Uterine smooth muscle cell (primary cell): Measurements from ENCODE around the gene PDIA5. TPM values are rescaled to one million over a fixed set of nuclear protein-coding genes. Genes with fewer than 3 reads are reported as not detected.

Source experiments
- total RNA-seq: library from RNA; depleted of rRNA; stranded (reverse); fragments of >200 nt; gene quantifications from 2 replicates; pipeline ENCODE4 v1.2.3, GENCODE V29; 2014

PDIA5 gene
- 34.6 and 60.2 TPM in 2 replicates for total RNA-seq

DNA sequence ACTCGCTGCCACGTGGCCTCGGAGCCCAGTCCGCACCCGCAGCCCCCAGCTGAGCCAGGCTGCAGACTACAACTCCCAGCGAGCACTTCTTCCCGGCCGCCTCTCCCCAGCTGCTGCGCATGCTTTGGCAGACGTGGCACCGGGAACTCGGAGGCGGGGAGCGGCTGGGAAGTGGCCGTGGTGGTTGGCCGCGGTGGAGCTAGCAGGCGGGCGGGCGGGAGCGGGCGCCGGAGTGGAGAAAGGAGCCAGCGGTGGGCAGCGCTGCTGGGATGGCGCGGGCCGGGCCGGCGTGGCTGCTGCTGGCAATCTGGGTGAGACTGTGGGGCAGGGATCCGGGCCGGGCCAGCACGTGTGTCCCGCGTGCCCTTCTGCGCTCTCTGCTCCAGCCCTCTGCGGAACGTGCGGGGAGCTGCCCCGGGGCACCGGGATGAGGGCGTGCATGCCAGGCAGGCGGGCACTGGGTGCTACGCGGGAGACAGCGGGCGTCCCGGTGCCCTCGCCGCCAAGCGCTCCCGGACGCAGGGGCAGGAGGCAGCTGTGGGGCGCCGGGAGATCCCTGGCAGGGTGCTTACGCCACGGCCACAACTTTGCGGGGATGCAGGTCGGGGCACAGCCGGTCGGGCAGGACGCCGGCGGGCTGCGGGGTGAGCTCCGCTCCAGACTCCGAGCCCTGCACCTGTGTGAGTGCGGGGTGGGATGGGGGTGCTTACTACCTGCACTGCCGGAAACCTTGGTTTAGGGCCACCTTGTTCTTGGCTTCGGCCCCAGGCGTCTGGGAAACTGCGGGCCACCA lies at the start of gene PDIA5:
PDIA5 (plus strand) TSS at position 130 of the 793 bp plus-strand sequence; CDS start at position 270, 140 bp downstream.

DNA sequence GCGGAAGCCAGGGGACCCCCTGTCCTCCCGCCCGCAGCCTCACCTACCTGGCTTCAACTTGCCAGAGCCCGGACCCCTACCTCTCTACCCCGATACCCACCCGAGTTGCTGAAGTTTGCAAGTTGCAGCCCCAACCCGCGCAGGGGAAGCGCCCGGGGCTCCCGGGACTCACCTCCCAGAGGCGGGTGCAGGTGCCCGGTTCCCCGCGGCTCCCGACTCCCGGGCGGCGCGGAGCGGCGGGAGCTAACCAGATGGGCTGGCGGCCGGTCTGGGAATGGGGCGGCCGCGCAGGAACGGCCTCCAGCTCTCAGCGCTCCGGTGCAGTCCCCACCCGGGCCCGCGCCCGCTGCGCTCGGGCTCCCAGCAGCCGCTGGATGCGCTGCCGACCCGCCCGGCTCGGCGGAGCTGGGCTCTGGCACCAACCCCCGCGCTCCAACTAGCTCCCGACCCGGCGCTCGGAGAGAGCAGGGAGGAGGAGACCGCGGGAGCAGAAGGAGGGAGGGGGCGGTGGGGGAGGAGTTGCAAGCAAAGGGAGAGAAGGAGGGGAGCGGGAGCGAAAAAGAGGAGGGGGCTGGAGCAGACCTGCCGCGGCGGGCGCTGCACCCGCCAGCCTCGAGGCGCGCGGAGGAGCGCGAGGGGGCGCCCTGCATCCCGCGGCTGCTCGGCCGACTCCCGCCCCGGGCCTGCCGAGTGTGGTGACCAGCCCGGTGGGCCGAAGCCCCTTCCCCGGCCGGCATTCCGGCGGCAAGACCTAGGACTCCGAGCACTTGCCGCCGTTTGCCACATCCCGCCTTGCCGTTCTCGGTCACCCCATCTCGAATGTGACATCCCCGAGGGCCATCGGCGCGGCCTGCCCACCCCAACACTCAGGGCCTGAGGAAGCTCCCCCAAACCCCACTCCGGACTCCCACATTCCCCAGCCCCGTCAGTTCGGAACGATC lies 39.3 kb upstream of the PDIA5 start, which contains the start of gene SEMA5B:
SEMA5B (minus strand) TSS at position 472 of the 941 bp plus-strand sequence. CDS start 66,500 bp downstream, outside the sequence.

DNA sequence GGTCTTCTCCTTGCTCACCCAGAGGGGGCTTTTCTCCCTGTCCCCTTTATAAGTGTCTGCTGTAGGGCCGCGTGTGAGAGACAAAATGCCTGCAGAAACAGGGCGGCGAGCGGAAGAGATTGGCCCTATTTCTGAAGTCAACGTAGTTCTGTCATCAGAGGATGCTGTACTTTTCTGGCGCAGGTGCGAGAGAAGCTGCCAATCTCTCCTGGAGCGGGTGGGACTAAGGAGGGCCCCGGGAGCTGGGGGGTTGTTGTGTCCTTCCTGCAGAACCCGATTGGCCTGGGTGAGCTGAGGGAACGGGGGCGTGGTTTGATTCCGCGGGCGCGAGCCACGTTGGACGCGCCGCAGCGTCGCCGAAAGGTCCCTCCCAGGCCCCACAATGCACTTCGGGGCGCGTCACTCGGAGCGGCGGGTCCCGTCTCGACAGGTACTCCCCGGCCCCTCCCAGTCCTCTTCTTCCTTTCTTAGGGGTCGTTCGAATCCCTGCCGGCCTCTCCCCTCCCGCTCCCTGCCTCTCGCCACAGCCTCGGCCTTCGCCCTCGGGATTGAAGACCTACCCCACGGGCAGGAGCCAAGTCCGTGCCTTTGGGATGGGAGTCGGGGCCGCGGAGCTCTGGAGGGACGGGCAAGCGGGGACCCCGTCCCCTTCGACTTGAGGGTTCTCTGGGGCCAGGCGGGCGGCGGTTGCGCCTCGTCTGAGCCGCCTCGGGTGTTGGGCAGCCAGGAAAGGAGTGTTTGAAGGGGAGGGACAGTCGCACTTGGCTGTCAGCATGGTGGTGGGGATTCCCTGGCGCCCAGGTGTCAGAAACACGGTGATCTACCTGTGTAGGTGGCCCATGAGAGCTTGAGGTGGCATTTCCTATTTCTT lies 135.0 kb downstream of the PDIA5 start, which contains the start of gene SEC22A:
SEC22A (plus strand) TSS at position 387 of the 871 bp plus-strand sequence. CDS start 7,275 bp downstream, outside the sequence.

Other genes starting within 250 kb of the PDIA5 start
- gene SEMA5B, start 39.3 kb upstream of the PDIA5 start, total RNA-seq = not detected in 2 replicates
- 48.9 and 72.2 TPM in 2 replicates for gene SEC22A, start 134.9 kb downstream of the PDIA5 start, total RNA-seq